Measurements from ENCODE around the gene HERC5.
"Not testable (repeated sequence)": the region's sequence is repeated elsewhere in the genome, so short reads cannot be mapped to it uniquely, and the experiment has no call there.

HERC5 gene

GRCh38 chr4:88533937-88534750 lies 77.2 kb downstream of the HERC5 start:
- no CpG with 5 or more reads among the region's 4 CpGs for WGBS (ENCODE audit: extremely low coverage, insufficient coverage, low lambda C conversion rate)
- H3K18ac ChIP-seq (ENCODE audit: low read length) = peak overlapping the region; percentile 92
- no peak overlapping the region for H3K9ac ChIP-seq (ENCODE audit: low read length)
- no peaks in the 10 kb centered on the region for H3K79me1 ChIP-seq (ENCODE audit: low read length)
- peak overlapping the region; percentile 10 for H4K5ac ChIP-seq (ENCODE audit: low read length)
- peak; percentile 63 for DNase-seq
- no peak overlapping the region for H3K4ac ChIP-seq (ENCODE audit: low read depth, low read length)
- no peak overlapping the region for H2BK120ac ChIP-seq (ENCODE audit: low read depth, low read length)
- H3K4me2 ChIP-seq (ENCODE audit: low read length) = no peak overlapping the region
- H3K27me3 ChIP-seq (ENCODE audit: insufficient read depth, low read length, poor library complexity) = no peaks in the 10 kb centered on the region
- no peak overlapping the region for H3K56ac ChIP-seq (ENCODE audit: low read length)
- no peak overlapping the region for H3K23ac ChIP-seq (ENCODE audit: low read length)
- no peaks in the 10 kb centered on the region for H3K36me3 ChIP-seq (ENCODE audit: control insufficient read depth, insufficient read depth, low read length)
- H3K4me1 ChIP-seq (ENCODE audit: control insufficient read depth, low read depth, low read length) = peaks cover 2% of the 10 kb centered on the region
- no peak overlapping the region for H2AK5ac ChIP-seq (ENCODE audit: low read length)
- H3K79me2 ChIP-seq (ENCODE audit: control insufficient read depth, insufficient read depth, low read length) = no peaks in the 10 kb centered on the region
- no peak overlapping the region for H4K8ac ChIP-seq (ENCODE audit: low read depth, low read length)
- no peak overlapping the region for H2BK15ac ChIP-seq (replicated peaks; ENCODE audit: low read depth)
- no peak overlapping the region for H3K4me3 ChIP-seq (ENCODE audit: low read length)
- peak overlapping the region; percentile 70 for H3K27ac ChIP-seq (ENCODE audit: low read depth, low read length)
- no peak overlapping the region for H2BK5ac ChIP-seq (ENCODE audit: low read length)

GRCh38 chr4:88535090-88535755 lies 78.3 kb downstream of the HERC5 start:
- Histone ChIP-seq H2AK5ac (ENCODE audit: low read length) (no peak overlapping the region), H3K4me2 (ENCODE audit: low read length) (no peak overlapping the region), H2BK15ac (replicated peaks; ENCODE audit: low read depth) (no peak overlapping the region), H3K23ac (ENCODE audit: low read length) (no peak overlapping the region), H3K18ac (ENCODE audit: low read length) (no peak overlapping the region), H3K4me1 (ENCODE audit: control insufficient read depth, low read depth, low read length) (peaks cover 2% of the 10 kb centered on the region), H3K4me3 (ENCODE audit: low read length) (no peak overlapping the region), H3K27me3 (ENCODE audit: insufficient read depth, low read length, poor library complexity) (no peaks in the 10 kb centered on the region), H4K8ac (ENCODE audit: low read depth, low read length) (no peak overlapping the region), H3K79me2 (ENCODE audit: control insufficient read depth, insufficient read depth, low read length) (no peaks in the 10 kb centered on the region), H3K56ac (ENCODE audit: low read length) (no peak overlapping the region), H2BK120ac (ENCODE audit: low read depth, low read length) (no peak overlapping the region), H3K79me1 (ENCODE audit: low read length) (no peaks in the 10 kb centered on the region), H3K36me3 (ENCODE audit: control insufficient read depth, insufficient read depth, low read length) (no peaks in the 10 kb centered on the region), H3K27ac (ENCODE audit: low read depth, low read length) (no peak overlapping the region), H3K9ac (ENCODE audit: low read length) (no peak overlapping the region), H4K5ac (ENCODE audit: low read length) (no peak overlapping the region), H3K4ac (ENCODE audit: low read depth, low read length) (no peak overlapping the region), H2BK5ac (ENCODE audit: low read length) (no peak overlapping the region)
- no peak for DNase-seq
- WGBS (ENCODE audit: extremely low coverage, insufficient coverage, low lambda C conversion rate) = no CpG with 5 or more reads among the region's 2 CpGs

GRCh38 chr4:88537709-88538108 lies 80.8 kb downstream of the HERC5 start:
- no peak overlapping the region for H4K8ac ChIP-seq (ENCODE audit: low read depth, low read length)
- no peaks in the 10 kb centered on the region for H3K36me3 ChIP-seq (ENCODE audit: control insufficient read depth, insufficient read depth, low read length)
- no peak overlapping the region for H3K9ac ChIP-seq (ENCODE audit: low read length)
- no peak overlapping the region for H3K23ac ChIP-seq (ENCODE audit: low read length)
- H2AK5ac ChIP-seq (ENCODE audit: low read length) = no peak overlapping the region
- H3K56ac ChIP-seq (ENCODE audit: low read length) = no peak overlapping the region
- H3K4me2 ChIP-seq (ENCODE audit: low read length) = no peak overlapping the region
- no peaks in the 10 kb centered on the region for H3K79me2 ChIP-seq (ENCODE audit: control insufficient read depth, insufficient read depth, low read length)
- no peak overlapping the region for H2BK120ac ChIP-seq (ENCODE audit: low read depth, low read length)
- no peak overlapping the region for H4K5ac ChIP-seq (ENCODE audit: low read length)
- no peak overlapping the region for H3K27ac ChIP-seq (ENCODE audit: low read depth, low read length)
- no peak for DNase-seq
- H3K27me3 ChIP-seq (ENCODE audit: insufficient read depth, low read length, poor library complexity) = no peaks in the 10 kb centered on the region
- H3K4ac ChIP-seq (ENCODE audit: low read depth, low read length) = no peak overlapping the region
- H3K4me3 ChIP-seq (ENCODE audit: low read length) = no peak overlapping the region
- no CpG with 5 or more reads among the region's 1 CpG for WGBS (ENCODE audit: extremely low coverage, insufficient coverage, low lambda C conversion rate)
- H3K79me1 ChIP-seq (ENCODE audit: low read length) = no peaks in the 10 kb centered on the region
- H3K18ac ChIP-seq (ENCODE audit: low read length) = no peak overlapping the region
- no peak overlapping the region for H2BK5ac ChIP-seq (ENCODE audit: low read length)
- peaks cover 2% of the 10 kb centered on the region for H3K4me1 ChIP-seq (ENCODE audit: control insufficient read depth, low read depth, low read length)
- no peak overlapping the region for H2BK15ac ChIP-seq (replicated peaks; ENCODE audit: low read depth)

GRCh38 chr4:88539322-88540068 lies 82.6 kb downstream of the HERC5 start:
- not testable (repeated sequence) for H3K9ac ChIP-seq (ENCODE audit: low read length); H3K79me2 ChIP-seq (ENCODE audit: control insufficient read depth, insufficient read depth, low read length); H3K27ac ChIP-seq (ENCODE audit: low read depth, low read length); H3K36me3 ChIP-seq (ENCODE audit: control insufficient read depth, insufficient read depth, low read length); H2AK5ac ChIP-seq (ENCODE audit: low read length); H3K56ac ChIP-seq (ENCODE audit: low read length); H3K4me2 ChIP-seq (ENCODE audit: low read length); H3K18ac ChIP-seq (ENCODE audit: low read length); H3K4me1 ChIP-seq (ENCODE audit: control insufficient read depth, low read depth, low read length); H3K27me3 ChIP-seq (ENCODE audit: insufficient read depth, low read length, poor library complexity); H4K8ac ChIP-seq (ENCODE audit: low read depth, low read length); H2BK15ac ChIP-seq (replicated peaks; ENCODE audit: low read depth); H2BK120ac ChIP-seq (ENCODE audit: low read depth, low read length); H3K79me1 ChIP-seq (ENCODE audit: low read length); H3K4me3 ChIP-seq (ENCODE audit: low read length); H2BK5ac ChIP-seq (ENCODE audit: low read length); H3K4ac ChIP-seq (ENCODE audit: low read depth, low read length); H4K5ac ChIP-seq (ENCODE audit: low read length); H3K23ac ChIP-seq (ENCODE audit: low read length)
- DNase-seq = peak; percentile 73
- no CpG with 5 or more reads among the region's 9 CpGs for WGBS (ENCODE audit: extremely low coverage, insufficient coverage, low lambda C conversion rate)

- no peak overlapping the region for H3K18ac ChIP-seq (ENCODE audit: low read length)
- no peak overlapping the region for H3K27ac ChIP-seq (ENCODE audit: low read depth, low read length)
- H3K79me2 ChIP-seq (ENCODE audit: control insufficient read depth, insufficient read depth, low read length) = no peaks in the 10 kb centered on the region
- no peak overlapping the region for H3K4me2 ChIP-seq (ENCODE audit: low read length)
- no peak for DNase-seq
- H3K23ac ChIP-seq (ENCODE audit: low read length) = no peak overlapping the region
- H3K4me1 ChIP-seq (ENCODE audit: control insufficient read depth, low read depth, low read length) = no peaks in the 10 kb centered on the region
- no peak overlapping the region for H2BK120ac ChIP-seq (ENCODE audit: low read depth, low read length)
- no peak overlapping the region for H3K9ac ChIP-seq (ENCODE audit: low read length)
- H3K4me3 ChIP-seq (ENCODE audit: low read length) = no peak overlapping the region
- H2AK5ac ChIP-seq (ENCODE audit: low read length) = no peak overlapping the region
- no peak overlapping the region for H3K4ac ChIP-seq (ENCODE audit: low read depth, low read length)
- no peak overlapping the region for H2BK15ac ChIP-seq (replicated peaks; ENCODE audit: low read depth)
- no peak overlapping the region for H3K56ac ChIP-seq (ENCODE audit: low read length)
- H3K27me3 ChIP-seq (ENCODE audit: insufficient read depth, low read length, poor library complexity) = no peaks in the 10 kb centered on the region
- no peaks in the 10 kb centered on the region for H3K79me1 ChIP-seq (ENCODE audit: low read length)
- H4K5ac ChIP-seq (ENCODE audit: low read length) = no peak overlapping the region
- no peaks in the 10 kb centered on the region for H3K36me3 ChIP-seq (ENCODE audit: control insufficient read depth, insufficient read depth, low read length)
- no CpG with 5 or more reads among the region's 7 CpGs for WGBS (ENCODE audit: extremely low coverage, insufficient coverage, low lambda C conversion rate)
- H4K8ac ChIP-seq (ENCODE audit: low read depth, low read length) = no peak overlapping the region
- H2BK5ac ChIP-seq (ENCODE audit: low read length) = no peak overlapping the region
Observed at GRCh38 chr4:88549815-88550214, 92.9 kb downstream of the HERC5 start.

All from mesendoderm (in vitro differentiated cells).